Breast epithelium (tissue), 4 donors: ENCODE measurements around the gene ATP6V0B. TPM values are rescaled to one million over a fixed set of nuclear protein-coding genes. Genes with fewer than 3 reads are reported as not detected.

ENCODE experiments used
- DNase-seq, 2 donors: peaks; one replicate each; pipeline ENCODE4 v3.0.0-alpha.2; 2019; ENCODE audit warnings: low spot score in 2 of 2
- H3K27ac ChIP-seq, 2 donors: fragments of 200-600 bp; sonication (generic) in 1 of 2; one replicate each; pipeline ENCODE4 v1.5.1; 2016 to 2019; ENCODE audit warnings: mild to moderate bottlenecking in 1 of 2
- H3K27me3 ChIP-seq, 2 donors: fragments of 200-600 bp; sonication (generic) in 1 of 2; one replicate each; pipeline versions ENCODE4 v1.5.1 to v1.6.0; 2017 to 2019; ENCODE audit warnings: control low read depth in 1 of 2, mild to moderate bottlenecking in 1 of 2
- H3K36me3 ChIP-seq: fragments of 200-600 bp; one replicate; pipeline ENCODE4 v1.5.1; 2019
- H3K4me1 ChIP-seq, 2 donors: fragments of 200-600 bp; sonication (generic); one replicate each; pipeline ENCODE4 v1.5.1; 2016 to 2019; ENCODE audit warnings: control low read depth in 1 of 2
- H3K4me3 ChIP-seq, 3 donors: fragments of 200-600 bp; sonication (generic); 1 replicate in 2 of 3; 2 replicates in 1 of 3; pipeline ENCODE4 v1.5.1; 2016 to 2019; ENCODE audit warnings: mild to moderate bottlenecking in 3 of 3, moderate library complexity in 2 of 3
- H3K9me3 ChIP-seq, 2 donors: fragments of 200-600 bp; sonication (generic) in 1 of 2; one replicate each; pipeline ENCODE4 v1.5.1; 2016 to 2019; ENCODE audit warnings: control low read depth in 1 of 2
- POLR2A ChIP-seq: fragments of 450-650 bp; IDR thresholded peaks from one replicate; pipeline ENCODE4 v1.6.1; 2016; ENCODE audit warnings: antibody characterized with exemption, mild to moderate bottlenecking, moderate library complexity
- POLR2AphosphoS5 ChIP-seq, 3 donors: sonication (generic); formaldehyde crosslinking; IDR thresholded peaks; one replicate each; pipeline ENCODE4 v1.6.1; 2017; ENCODE audit warnings: antibody characterized with exemption in 3 of 3
- intact Hi-C: fragments of 100-400 bp; cut with DNase I; formaldehyde crosslinking; loops from one replicate; pipeline ENCODE4 v1.15.1; 2023; ENCODE audit warnings: low total_unique reads
- total RNA-seq, 3 donors: library from RNA; depleted of rRNA; stranded (reverse); fragments of >200 nt; gene quantifications; one replicate each; pipeline ENCODE4 v1.1.0, GENCODE V29; 2016
- TF ChIP-seq, protein P1 (sequence below), 3 donors: fragments of 450-650 bp; IDR thresholded peaks; one replicate each; pipeline ENCODE4 v1.5.1; 2016 to 2017; ENCODE audit warnings: antibody characterized with exemption in 3 of 3, mild to moderate bottlenecking in 3 of 3, moderate library complexity in 3 of 3

ATP6V0B gene
- total RNA-seq, 3 donors from 2014 or later = 131 to 156 (median 155) TPM

DNA sequence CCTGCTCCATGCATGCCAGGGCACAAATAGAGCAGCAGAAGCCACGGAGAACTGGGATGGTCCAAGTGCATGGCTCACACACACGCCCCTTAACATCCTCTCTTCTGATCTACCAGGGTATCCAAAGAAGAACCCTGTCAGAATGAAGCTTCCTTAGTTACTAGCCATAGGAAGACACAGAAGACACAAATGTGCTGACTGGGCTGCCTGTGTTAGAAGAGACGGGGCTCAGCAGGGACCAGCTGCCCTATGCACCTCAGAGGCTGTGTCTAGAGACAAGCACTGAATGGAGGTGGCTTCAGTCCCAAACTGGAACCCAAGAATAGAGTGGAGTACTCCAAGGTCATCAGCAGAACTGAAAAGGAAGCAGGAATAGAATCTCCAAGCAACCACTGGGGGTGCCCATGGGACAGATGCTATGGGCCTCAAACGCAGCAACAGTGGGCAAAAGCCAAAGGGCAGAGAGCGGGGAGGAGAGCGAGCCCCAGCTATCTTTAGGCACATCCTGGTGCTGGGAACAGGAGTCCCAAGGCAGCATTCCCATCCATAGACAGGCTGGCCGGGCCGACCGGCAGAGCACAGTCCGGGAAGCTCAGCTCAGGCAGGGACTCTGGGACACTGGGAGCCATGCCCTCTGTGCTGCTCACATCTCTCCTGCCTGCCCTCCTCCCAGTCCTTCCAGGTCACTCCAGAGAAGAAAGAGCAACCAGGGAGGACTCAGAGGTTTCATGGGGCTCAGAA lies 47.0 kb downstream of the ATP6V0B start:
- H3K9me3 ChIP-seq = no peaks in the 10 kb centered on the region

DNA sequence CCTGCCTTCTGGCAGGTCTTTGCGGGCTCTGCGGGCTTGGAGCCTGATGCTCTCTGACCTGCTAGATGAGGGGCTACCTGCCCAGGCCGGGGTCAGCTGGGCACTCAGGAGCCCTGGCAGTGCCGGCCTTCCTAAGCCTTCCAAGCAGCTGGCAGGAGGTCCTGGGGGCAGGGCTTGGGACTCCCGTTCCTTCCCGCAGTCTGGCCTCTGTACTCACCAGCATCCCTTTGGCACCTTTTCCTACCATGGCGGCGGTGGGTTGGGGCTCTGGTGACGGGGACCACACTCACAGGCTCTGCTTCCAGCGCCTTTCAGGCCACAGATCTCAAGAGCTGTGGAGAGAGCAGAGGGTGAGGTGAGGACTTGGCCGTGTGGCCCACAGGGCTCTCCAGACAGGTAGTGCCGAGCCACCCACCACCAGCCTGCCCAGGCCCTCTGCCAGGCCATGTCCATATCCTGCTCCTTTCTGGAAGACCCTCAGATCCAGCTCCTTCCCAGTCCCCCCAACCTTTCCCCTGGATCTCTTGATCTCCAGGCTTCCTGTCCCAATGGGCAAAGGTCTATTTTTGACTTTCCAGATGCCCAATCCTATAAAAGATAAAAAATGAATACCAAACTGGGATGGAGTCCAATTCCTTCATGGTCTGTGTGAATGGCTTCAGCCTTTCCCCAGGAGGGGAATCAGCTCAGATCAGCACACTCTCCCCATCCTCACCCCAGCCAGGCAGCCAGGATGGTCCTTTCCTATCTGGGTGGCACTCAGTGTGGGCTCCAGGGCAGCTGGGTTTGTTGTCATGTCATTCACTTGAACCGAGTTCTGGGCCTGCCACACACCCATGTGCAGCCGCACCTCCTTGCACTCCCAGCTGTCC lies 49.5 kb downstream of the ATP6V0B start:
- TF ChIP-seq POLR2A (no peak), POLR2AphosphoS5 (IDR thresholded peaks at IDR 0.05) (no peak)
- TF ChIP-seq, protein P1, sequence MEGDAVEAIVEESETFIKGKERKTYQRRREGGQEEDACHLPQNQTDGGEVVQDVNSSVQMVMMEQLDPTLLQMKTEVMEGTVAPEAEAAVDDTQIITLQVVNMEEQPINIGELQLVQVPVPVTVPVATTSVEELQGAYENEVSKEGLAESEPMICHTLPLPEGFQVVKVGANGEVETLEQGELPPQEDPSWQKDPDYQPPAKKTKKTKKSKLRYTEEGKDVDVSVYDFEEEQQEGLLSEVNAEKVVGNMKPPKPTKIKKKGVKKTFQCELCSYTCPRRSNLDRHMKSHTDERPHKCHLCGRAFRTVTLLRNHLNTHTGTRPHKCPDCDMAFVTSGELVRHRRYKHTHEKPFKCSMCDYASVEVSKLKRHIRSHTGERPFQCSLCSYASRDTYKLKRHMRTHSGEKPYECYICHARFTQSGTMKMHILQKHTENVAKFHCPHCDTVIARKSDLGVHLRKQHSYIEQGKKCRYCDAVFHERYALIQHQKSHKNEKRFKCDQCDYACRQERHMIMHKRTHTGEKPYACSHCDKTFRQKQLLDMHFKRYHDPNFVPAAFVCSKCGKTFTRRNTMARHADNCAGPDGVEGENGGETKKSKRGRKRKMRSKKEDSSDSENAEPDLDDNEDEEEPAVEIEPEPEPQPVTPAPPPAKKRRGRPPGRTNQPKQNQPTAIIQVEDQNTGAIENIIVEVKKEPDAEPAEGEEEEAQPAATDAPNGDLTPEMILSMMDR (IDR thresholded peaks at IDR 0.05) = no peak
- intact Hi-C loops = no loop called here
- H3K27me3 ChIP-seq = no peaks in the 10 kb centered on the region
- H3K27ac ChIP-seq = peak overlapping the region; percentile 33 to 49
- no peaks in the 10 kb centered on the region for H3K4me1 ChIP-seq
- DNase-seq = no peak
- no peaks in the 10 kb centered on the region for H3K9me3 ChIP-seq
- H3K36me3 ChIP-seq = no peaks in the 10 kb centered on the region
- H3K4me3 ChIP-seq = no peak overlapping the region

More for the DNA sequence above, 47.0 kb downstream of the ATP6V0B start:
- H3K4me3 ChIP-seq = no peak overlapping the region
- TF ChIP-seq POLR2AphosphoS5 (IDR thresholded peaks at IDR 0.05) (no peak), POLR2A (no peak)
- TF ChIP-seq, protein P1 (IDR thresholded peaks at IDR 0.05) = no peak
- H3K4me1 ChIP-seq = no peaks in the 10 kb centered on the region
- no peak for DNase-seq
- intact Hi-C loops = loop anchor here (2.0 kb wide), 1 partner anchor 25 kb away; no protein-coding TSS in a partner anchor
- H3K27me3 ChIP-seq = no peaks in the 10 kb centered on the region
- H3K36me3 ChIP-seq = no peaks in the 10 kb centered on the region
- peak overlapping the region in 1 of 2 donors; percentile 58 for H3K27ac ChIP-seq

DNA sequence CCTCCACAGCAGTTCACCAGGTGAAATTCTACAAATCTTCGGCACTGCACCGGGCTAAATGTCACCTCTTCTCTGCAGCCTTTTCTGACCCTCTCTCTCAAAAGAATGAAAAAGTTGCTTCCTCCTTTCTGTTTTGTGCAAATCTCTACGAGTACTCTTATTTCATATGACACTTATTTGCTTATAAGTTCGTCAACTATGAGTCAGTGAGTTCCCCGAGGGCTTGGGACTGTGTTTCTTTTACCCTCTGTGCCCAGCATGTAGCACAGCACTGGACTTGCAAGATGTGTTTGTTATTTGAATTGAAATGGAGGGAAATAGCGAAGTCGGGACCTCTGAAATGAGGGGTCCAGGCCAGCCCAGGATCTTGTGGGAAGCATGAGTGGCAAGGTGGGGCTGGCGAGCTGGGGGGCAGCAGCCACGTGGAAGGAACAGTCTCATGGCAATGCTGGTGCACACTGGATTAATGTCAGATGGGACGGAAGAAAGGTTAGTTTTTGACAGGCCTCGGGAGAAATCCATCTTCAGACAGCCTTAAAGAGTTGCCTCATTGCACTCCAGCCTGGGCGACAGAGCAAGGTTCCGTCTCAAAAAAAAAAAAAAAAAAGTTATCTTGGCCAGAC lies 50.3 kb downstream of the ATP6V0B start:
- Histone ChIP-seq H3K27me3 (no peaks in the 10 kb centered on the region), H3K9me3 (no peaks in the 10 kb centered on the region), H3K36me3 (no peaks in the 10 kb centered on the region), H3K4me3 (no peak overlapping the region), H3K27ac (peak overlapping the region in 1 of 2 donors; percentile 49), H3K4me1 (no peaks in the 10 kb centered on the region)
- TF ChIP-seq POLR2A = no peak
- no peak for TF ChIP-seq POLR2AphosphoS5 (IDR thresholded peaks at IDR 0.05)
- TF ChIP-seq, protein P1 (IDR thresholded peaks at IDR 0.05) = no peak
- no peak for DNase-seq
- intact Hi-C loops = no loop called here

DNA sequence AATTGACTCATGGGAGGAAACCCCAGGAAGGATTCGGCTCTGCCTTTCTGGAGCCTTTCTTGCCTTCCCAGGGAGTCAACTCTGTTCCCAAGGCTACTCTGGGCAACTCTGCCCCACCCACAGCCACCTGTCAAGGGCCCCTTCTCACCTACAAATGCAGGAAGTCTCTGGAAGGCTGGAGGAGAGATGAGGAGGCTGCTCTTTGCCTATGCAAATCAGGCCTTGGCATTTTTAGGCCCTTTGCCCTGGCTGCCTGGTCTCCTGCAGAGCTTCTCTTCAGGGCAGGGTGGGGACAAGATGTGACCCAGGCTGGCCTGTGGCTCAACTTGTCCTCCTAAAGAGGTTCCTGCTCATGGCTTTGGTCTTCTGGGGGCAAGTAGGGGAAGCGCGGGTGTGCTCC lies 51.1 kb downstream of the ATP6V0B start:
- no peak overlapping the region for H3K4me3 ChIP-seq
- no peaks in the 10 kb centered on the region for H3K9me3 ChIP-seq
- H3K36me3 ChIP-seq = no peaks in the 10 kb centered on the region
- DNase-seq = no peak
- intact Hi-C loops = loop anchor here (1.0 kb wide), 1 partner anchor 41 kb away; no protein-coding TSS in a partner anchor
- no peak overlapping the region for H3K27ac ChIP-seq
- no peaks in the 10 kb centered on the region for H3K4me1 ChIP-seq
- TF ChIP-seq, protein P1 (IDR thresholded peaks at IDR 0.05) = no peak
- TF ChIP-seq POLR2A = no peak
- TF ChIP-seq POLR2AphosphoS5 (IDR thresholded peaks at IDR 0.05) = no peak
- no peaks in the 10 kb centered on the region for H3K27me3 ChIP-seq
